Central memory CD4-positive, alpha-beta T cell (primary cell): ENCODE measurements around the gene SEMA6A.

Source experiments
- DNase-seq: peaks from one replicate; pipeline ENCODE4 v3.0.0; 2022

The SEMA6A gene

GRCh38 chr5:116492016-116492623, 82.5 kb downstream of the SEMA6A start:
- peak; percentile 0 for DNase-seq

- no peak for DNase-seq
Observed at GRCh38 chr5:116488356-116489041, 86.1 kb downstream of the SEMA6A start.

GRCh38 chr5:116487045-116487444, 87.6 kb downstream of the SEMA6A start:
- DNase-seq: no peak

GRCh38 chr5:116486588-116486987, 88.0 kb downstream of the SEMA6A start:
- no peak for DNase-seq

GRCh38 chr5:116484645-116485044, 90.0 kb downstream of the SEMA6A start:
- DNase-seq: no peak

- no peak for DNase-seq
Observed at GRCh38 chr5:116482394-116482793, 92.2 kb downstream of the SEMA6A start.

- no peak for DNase-seq
Observed at GRCh38 chr5:116480894-116481510, 93.6 kb downstream of the SEMA6A start.

- DNase-seq: no peak
Observed at GRCh38 chr5:116479776-116480675, 94.6 kb downstream of the SEMA6A start.

GRCh38 chr5:116478491-116478890, 96.1 kb downstream of the SEMA6A start:
- no peak for DNase-seq

- DNase-seq: no peak
Observed at GRCh38 chr5:116476897-116477537, 97.6 kb downstream of the SEMA6A start.

GRCh38 chr5:116475338-116475737, 99.3 kb downstream of the SEMA6A start:
- no peak for DNase-seq

GRCh38 chr5:116473706-116474105, 100.9 kb downstream of the SEMA6A start:
- DNase-seq: no peak

GRCh38 chr5:116472274-116472673, 102.3 kb downstream of the SEMA6A start:
- no peak for DNase-seq

- no peak for DNase-seq
Observed at GRCh38 chr5:116469631-116470030, 105.0 kb downstream of the SEMA6A start.

- no peak for DNase-seq
Observed at GRCh38 chr5:116468583-116468982, 106.0 kb downstream of the SEMA6A start.

GRCh38 chr5:116467465-116467843, 107.2 kb downstream of the SEMA6A start:
- DNase-seq: no peak

GRCh38 chr5:116466727-116467464, 107.7 kb downstream of the SEMA6A start:
- DNase-seq: no peak

- no peak for DNase-seq
Observed at GRCh38 chr5:116465411-116465810, 109.2 kb downstream of the SEMA6A start.

- no peak for DNase-seq
Observed at GRCh38 chr5:116464144-116464708, 110.4 kb downstream of the SEMA6A start.

- DNase-seq: no peak
Observed at GRCh38 chr5:116462500-116462899, 112.1 kb downstream of the SEMA6A start.

- DNase-seq: no peak
Observed at GRCh38 chr5:116459301-116459700, 115.3 kb downstream of the SEMA6A start.

GRCh38 chr5:116457062-116457461, 117.6 kb downstream of the SEMA6A start:
- DNase-seq: no peak
